SU-DHL-6 (cell line): ENCODE results near the gene NRXN2.

Experiments used
- H2AFZ ChIP-seq: fragments of 200-600 bp; sonication (generic); 2 replicates; pipeline ENCODE4 v1.6.1; 2014; ENCODE audit warnings: low read depth, mild to moderate bottlenecking, moderate library complexity, mixed read lengths, antibody characterized with exemption, low read length; ENCODE audit not compliant: severe bottlenecking
- H3F3A ChIP-seq: fragments of 200-600 bp; shearing (Covaris generic); 2 replicates; pipeline ENCODE4 v1.6.0; 2016; ENCODE audit warnings: antibody characterized with exemption, mild to moderate bottlenecking; ENCODE audit not compliant: insufficient read depth
- H3K27ac ChIP-seq: fragments of 200-600 bp; sonication (generic); 2 replicates; pipeline ENCODE4 v1.5.1; 2016; ENCODE audit warnings: low read depth, mild to moderate bottlenecking, low read length, moderate library complexity, mixed read lengths
- H3K27me3 ChIP-seq: fragments of 200-600 bp; sonication (generic), shearing (Covaris generic); 2 replicates; pipeline ENCODE4 v1.6.0; 2014; ENCODE audit warnings: mild to moderate bottlenecking, low read length
- H3K36me3 ChIP-seq: fragments of 200-600 bp; sonication (generic); 2 replicates; pipeline ENCODE4 v1.6.1; 2014; ENCODE audit warnings: mild to moderate bottlenecking, low read length, mixed read lengths
- H3K4me2 ChIP-seq: fragments of 300-600, 200-600 bp; shearing (Covaris generic), sonication (generic); 2 replicates; pipeline ENCODE4 v1.6.0; 2014; ENCODE audit warnings: low read length, low read depth, mild to moderate bottlenecking; ENCODE audit not compliant: poor library complexity, severe bottlenecking
- H3K4me3 ChIP-seq: fragments of 200-600 bp; sonication (generic); 2 replicates; pipeline ENCODE4 v1.5.1; 2014; ENCODE audit warnings: antibody characterized with exemption, low read length, mild to moderate bottlenecking, mixed read lengths; ENCODE audit not compliant: insufficient read depth, poor library complexity, severe bottlenecking
- H3K79me2 ChIP-seq: fragments of 200-600 bp; sonication (generic); 2 replicates; pipeline ENCODE4 v1.6.1; 2014; ENCODE audit warnings: mild to moderate bottlenecking, low read length, moderate library complexity; ENCODE audit not compliant: insufficient read depth
- H3K9ac ChIP-seq: fragments of 200-600 bp; sonication (generic); 2 replicates; pipeline ENCODE4 v1.7.0; 2014; ENCODE audit warnings: mild to moderate bottlenecking, low read length
- H3K9me2 ChIP-seq: fragments of 200-600 bp; sonication (generic); replicated peaks from 2 replicates; pipeline ENCODE4 v1.6.1; 2014; ENCODE audit warnings: low read length; ENCODE audit not compliant: insufficient read depth
- H3K9me3 ChIP-seq: fragments of 200-600 bp; sonication (generic); 2 replicates; pipeline ENCODE4 v1.6.1; 2014; ENCODE audit warnings: low read length, mixed read lengths; ENCODE audit not compliant: insufficient read depth
- H4K20me1 ChIP-seq: fragments of 200-600 bp; sonication (generic); 2 replicates; pipeline ENCODE4 v1.6.1; 2014; ENCODE audit warnings: low read depth, mild to moderate bottlenecking, antibody characterized with exemption, low read length, moderate library complexity, mixed read lengths
- EZH2phosphoT487 ChIP-seq: fragments of 200-600 bp; sonication (generic), shearing (Covaris generic); conservative IDR thresholded peaks from 2 replicates; pipeline ENCODE4 v1.6.1; 2018; ENCODE audit warnings: mild to moderate bottlenecking, antibody characterized with exemption, low read length, moderate library complexity, mixed read lengths
- TF ChIP-seq, protein P1 (sequence below): fragments of 200-600 bp; sonication (generic); IDR thresholded peaks from one replicate; pipeline ENCODE4 v1.5.1; 2017; ENCODE audit warnings: antibody characterized with exemption, mild to moderate bottlenecking, low read length, moderate library complexity; ENCODE audit not compliant: insufficient read depth, poor library complexity, severe bottlenecking

The NRXN2 gene

DNA sequence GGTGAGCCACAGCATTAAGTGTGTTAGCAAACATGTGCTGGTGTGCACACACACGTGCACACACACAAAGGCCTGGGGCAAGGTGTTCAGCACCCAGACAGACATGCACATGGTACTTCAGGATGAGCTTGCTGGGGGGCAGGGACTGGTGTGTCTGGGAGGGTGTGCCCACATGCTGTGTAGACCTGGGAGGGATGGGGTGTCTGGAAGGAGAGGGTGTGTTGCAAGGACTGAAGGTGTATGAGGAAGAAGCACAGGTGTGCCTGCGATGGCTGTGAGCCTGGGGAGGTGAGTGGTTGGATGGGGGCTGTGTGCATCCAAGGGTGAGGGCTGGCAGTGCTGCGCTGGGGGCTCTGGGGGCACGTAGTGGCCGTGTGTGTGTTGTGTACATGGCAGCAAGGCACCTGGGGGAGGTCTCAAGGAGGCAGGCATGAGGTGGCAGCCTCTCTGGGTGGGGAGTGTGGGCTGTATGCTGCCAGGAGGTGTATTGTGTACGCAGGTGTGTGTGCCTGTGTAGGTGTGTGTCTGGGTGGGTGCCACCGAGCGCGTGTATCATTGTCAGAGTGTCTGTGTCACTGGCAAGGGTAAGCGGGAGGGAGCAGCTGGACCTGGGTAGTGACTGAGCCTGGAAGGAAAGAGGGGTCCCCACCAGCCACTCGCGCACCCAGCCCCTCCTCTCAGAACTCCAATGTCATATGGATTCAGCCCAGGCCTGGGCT lies 2.2 kb downstream of the NRXN2 start:
- no peaks in the 10 kb centered on the region for H4K20me1 ChIP-seq
- no peak for TF ChIP-seq EZH2phosphoT487
- TF ChIP-seq, protein P1, sequence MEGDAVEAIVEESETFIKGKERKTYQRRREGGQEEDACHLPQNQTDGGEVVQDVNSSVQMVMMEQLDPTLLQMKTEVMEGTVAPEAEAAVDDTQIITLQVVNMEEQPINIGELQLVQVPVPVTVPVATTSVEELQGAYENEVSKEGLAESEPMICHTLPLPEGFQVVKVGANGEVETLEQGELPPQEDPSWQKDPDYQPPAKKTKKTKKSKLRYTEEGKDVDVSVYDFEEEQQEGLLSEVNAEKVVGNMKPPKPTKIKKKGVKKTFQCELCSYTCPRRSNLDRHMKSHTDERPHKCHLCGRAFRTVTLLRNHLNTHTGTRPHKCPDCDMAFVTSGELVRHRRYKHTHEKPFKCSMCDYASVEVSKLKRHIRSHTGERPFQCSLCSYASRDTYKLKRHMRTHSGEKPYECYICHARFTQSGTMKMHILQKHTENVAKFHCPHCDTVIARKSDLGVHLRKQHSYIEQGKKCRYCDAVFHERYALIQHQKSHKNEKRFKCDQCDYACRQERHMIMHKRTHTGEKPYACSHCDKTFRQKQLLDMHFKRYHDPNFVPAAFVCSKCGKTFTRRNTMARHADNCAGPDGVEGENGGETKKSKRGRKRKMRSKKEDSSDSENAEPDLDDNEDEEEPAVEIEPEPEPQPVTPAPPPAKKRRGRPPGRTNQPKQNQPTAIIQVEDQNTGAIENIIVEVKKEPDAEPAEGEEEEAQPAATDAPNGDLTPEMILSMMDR: no peak
- H3K27ac ChIP-seq: no peak overlapping the region
- H3K9me3 ChIP-seq: no peaks in the 10 kb centered on the region
- no peak overlapping the region for H3K9ac ChIP-seq
- no peaks in the 10 kb centered on the region for H3K36me3 ChIP-seq
- H3K4me2 ChIP-seq: no peak overlapping the region
- H3K4me3 ChIP-seq: no peak overlapping the region
- no peaks in the 10 kb centered on the region for H3F3A ChIP-seq
- H2AFZ ChIP-seq: no peak overlapping the region
- H3K27me3 ChIP-seq: no peaks in the 10 kb centered on the region
- H3K79me2 ChIP-seq: no peaks in the 10 kb centered on the region
- H3K9me2 ChIP-seq: no peaks in the 10 kb centered on the region

DNA sequence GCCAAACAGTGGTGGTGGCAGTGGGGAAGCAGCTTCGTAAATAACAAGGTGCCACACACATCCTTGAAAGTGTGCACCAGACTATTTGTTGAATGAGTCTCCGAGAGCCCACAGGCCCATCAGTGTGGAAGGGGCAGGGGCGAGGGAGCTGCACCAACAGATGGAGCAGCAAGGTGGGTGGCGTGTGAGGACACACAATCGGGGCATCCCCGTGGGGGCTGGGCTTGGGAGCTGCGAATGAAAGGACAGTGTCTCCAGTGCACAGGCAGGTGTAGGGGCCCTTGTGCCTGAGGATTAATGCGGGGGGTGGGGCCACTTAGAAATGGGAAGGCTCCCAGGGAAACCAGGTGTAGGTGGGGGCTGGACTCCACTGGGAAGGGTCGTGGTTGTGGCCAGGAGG lies 2.8 kb downstream of the NRXN2 start:
- Histone ChIP-seq H2AFZ (no peak overlapping the region), H3K27ac (no peak overlapping the region), H3K9ac (no peak overlapping the region), H3K9me3 (no peaks in the 10 kb centered on the region), H3F3A (no peaks in the 10 kb centered on the region), H3K27me3 (no peaks in the 10 kb centered on the region), H3K9me2 (no peaks in the 10 kb centered on the region), H3K4me2 (no peak overlapping the region), H3K79me2 (no peaks in the 10 kb centered on the region), H4K20me1 (no peaks in the 10 kb centered on the region), H3K4me3 (no peak overlapping the region), H3K36me3 (no peaks in the 10 kb centered on the region)
- TF ChIP-seq, protein P1: no peak

DNA sequence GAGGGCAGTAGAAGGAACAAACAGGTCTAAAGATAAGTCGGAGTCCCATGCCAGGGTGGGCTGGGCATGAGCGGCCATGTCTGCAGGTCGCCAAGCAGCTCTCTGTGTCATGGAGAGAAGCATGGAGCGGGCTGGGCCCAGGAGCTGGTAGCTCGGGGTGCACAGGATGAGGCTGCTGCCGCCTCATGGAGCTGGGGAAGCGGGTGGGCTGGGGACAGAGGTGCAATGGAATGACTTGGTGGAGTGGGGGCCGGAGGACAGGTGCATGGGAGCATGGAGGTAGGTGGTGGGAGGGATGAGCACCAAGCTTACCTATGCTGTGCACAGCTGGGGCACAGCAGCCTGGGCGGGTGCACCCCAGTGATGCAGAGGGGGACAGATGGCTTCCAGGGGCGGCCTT lies 3.6 kb downstream of the NRXN2 start:
- Histone ChIP-seq H3K4me2 (no peak overlapping the region), H3K27me3 (no peaks in the 10 kb centered on the region), H3K9me2 (no peaks in the 10 kb centered on the region), H3K9ac (no peak overlapping the region), H3K79me2 (no peaks in the 10 kb centered on the region), H3F3A (no peaks in the 10 kb centered on the region), H3K4me3 (no peak overlapping the region), H4K20me1 (no peaks in the 10 kb centered on the region), H3K9me3 (no peaks in the 10 kb centered on the region), H3K36me3 (no peaks in the 10 kb centered on the region), H3K27ac (no peak overlapping the region), H2AFZ (no peak overlapping the region)
- no peak for TF ChIP-seq EZH2phosphoT487
- TF ChIP-seq, protein P1: no peak
